ENCODE measurements around the gene GLRA3. TPM values are rescaled to one million over a fixed set of nuclear protein-coding genes. Genes with fewer than 3 reads are reported as not detected.

GLRA3 gene
- polyA plus RNA-seq, 1 donor from 2014 or later = 0.76 TPM

GRCh38 chr4:174859904-174860303 lies 30.9 kb upstream of the GLRA3 start:
- Histone ChIP-seq H3K9ac (ENCODE audit: low read length) (no peak overlapping the region), H2AFZ (ENCODE audit: low read depth, low read length) (no peak overlapping the region), H3K9me2 (ENCODE audit: insufficient read depth, low read length) (no peaks in the 10 kb centered on the region), H4K20me1 (ENCODE audit: insufficient read depth) (no peaks in the 10 kb centered on the region), H3K36me3 (ENCODE audit: insufficient read depth, low read length) (no peaks in the 10 kb centered on the region), H3F3A (ENCODE audit: insufficient read depth, low read length, poor library complexity, severe bottlenecking) (no peaks in the 10 kb centered on the region), H3K4me3 (ENCODE audit: low read length) (no peak overlapping the region), H3K27me3 (ENCODE audit: insufficient read depth, low read depth, low read length) (no peaks in the 10 kb centered on the region), H3K79me2 (replicated peaks; ENCODE audit: insufficient read depth, low read length) (no peaks in the 10 kb centered on the region), H3K9me3 (ENCODE audit: low read length) (no peaks in the 10 kb centered on the region), H3K4me2 (ENCODE audit: low read length) (no peak overlapping the region), H3K27ac (ENCODE audit: low read length) (no peak overlapping the region)
- TF ChIP-seq RAD21 (conservative IDR thresholded peaks at IDR 0.05) (no peak), MXI1 (conservative IDR thresholded peaks at IDR 0.05; ENCODE audit: poor library complexity, severe bottlenecking) (no peak), TAF1 (IDR thresholded peaks at IDR 0.05; ENCODE audit: low read depth) (no peak), REST (IDR thresholded peaks at IDR 0.05; ENCODE audit: borderline replicate concordance) (no peak)

- no peak for TF ChIP-seq SMC3 (conservative IDR thresholded peaks at IDR 0.05; ENCODE audit: poor library complexity)
- TF ChIP-seq MXI1 (conservative IDR thresholded peaks at IDR 0.05; ENCODE audit: poor library complexity, severe bottlenecking) = no peak
- TF ChIP-seq RAD21 (conservative IDR thresholded peaks at IDR 0.05) = no peak
- no peak for TF ChIP-seq REST (IDR thresholded peaks at IDR 0.05; ENCODE audit: borderline replicate concordance)
- TF ChIP-seq EP300 (conservative IDR thresholded peaks at IDR 0.05; ENCODE audit: poor library complexity, severe bottlenecking) = no peak
- TF ChIP-seq TAF1 (IDR thresholded peaks at IDR 0.05; ENCODE audit: low read depth) = no peak
- no peak for TF ChIP-seq EZH2 (IDR thresholded peaks at IDR 0.05; ENCODE audit: borderline replicate concordance, insufficient read depth, low read length, poor library complexity, severe bottlenecking)
- TF ChIP-seq POLR2AphosphoS5 (IDR thresholded peaks at IDR 0.05) = no peak
- TF ChIP-seq CTCF (IDR thresholded peaks at IDR 0.05; ENCODE audit: poor library complexity, severe bottlenecking) = no peak
- no peaks in the 10 kb centered on the region for H3K9me2 ChIP-seq (ENCODE audit: insufficient read depth, low read length)
- no peak overlapping the region for H3K9ac ChIP-seq (ENCODE audit: low read length)
Measured at GRCh38 chr4:174856926-174857800, 28.1 kb upstream of the GLRA3 start.

More at GRCh38 chr4:174856926-174857800, 28.1 kb upstream of the GLRA3 start:
- H2AFZ ChIP-seq (ENCODE audit: low read depth, low read length) = no peak overlapping the region
- no peaks in the 10 kb centered on the region for H3K27me3 ChIP-seq (ENCODE audit: insufficient read depth, low read depth, low read length)
- no peaks in the 10 kb centered on the region for H3F3A ChIP-seq (ENCODE audit: insufficient read depth, low read length, poor library complexity, severe bottlenecking)
- H3K79me2 ChIP-seq (replicated peaks; ENCODE audit: insufficient read depth, low read length) = no peaks in the 10 kb centered on the region
- no peaks in the 10 kb centered on the region for H3K36me3 ChIP-seq (ENCODE audit: insufficient read depth, low read length)
- H3K4me2 ChIP-seq (ENCODE audit: low read length) = no peak overlapping the region
- H3K27ac ChIP-seq (ENCODE audit: low read length) = no peak overlapping the region
- H4K20me1 ChIP-seq (ENCODE audit: insufficient read depth) = no peaks in the 10 kb centered on the region
- H3K9me3 ChIP-seq (ENCODE audit: low read length) = no peaks in the 10 kb centered on the region
- no peak overlapping the region for H3K4me3 ChIP-seq (ENCODE audit: low read length)
